Measurements from ENCODE around the gene HMBS.

Gene HMBS

DNA sequence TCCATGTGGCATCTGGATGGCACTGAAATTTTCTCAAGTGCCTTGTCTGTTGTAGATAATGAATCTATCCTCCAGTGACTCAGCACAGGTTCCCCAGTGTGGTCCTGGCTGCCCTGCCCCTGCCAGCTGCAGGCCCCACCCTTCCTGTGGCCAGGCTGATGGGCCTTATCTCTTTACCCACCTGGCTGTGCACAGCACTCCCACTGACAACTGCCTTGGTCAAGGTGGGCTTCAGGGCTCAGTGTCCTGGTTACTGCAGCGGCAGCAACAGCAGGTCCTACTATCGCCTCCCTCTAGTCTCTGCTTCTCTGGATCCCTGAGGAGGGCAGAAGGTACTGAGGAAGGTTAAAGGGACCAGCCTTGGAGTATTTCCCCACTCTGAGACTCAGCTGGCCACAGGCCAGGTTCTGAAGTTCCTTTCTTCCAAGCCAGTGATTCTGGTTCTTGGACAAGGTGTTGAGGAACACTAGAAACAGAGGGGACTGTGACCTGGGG is 3.1 kb downstream of the HMBS start:
- TF ChIP-seq EZH2phosphoT487 (conservative IDR thresholded peaks at IDR 0.05; ENCODE audit: low read length), result no peak
- no peak for TF ChIP-seq CTCF (IDR thresholded peaks at IDR 0.05; ENCODE audit: insufficient read depth, low read length, poor library complexity, severe bottlenecking)
- H3K9me2 ChIP-seq (replicated peaks; ENCODE audit: insufficient read depth, low read length), result no peaks in the 10 kb centered on the region
- no peaks in the 10 kb centered on the region for H3K9me3 ChIP-seq (ENCODE audit: insufficient read depth, low read length)
- peaks cover 11% of the 10 kb centered on the region for H3K79me2 ChIP-seq (ENCODE audit: insufficient read depth, low read length)
- H3F3A ChIP-seq (ENCODE audit: insufficient read depth), result peaks cover 36% of the 10 kb centered on the region
- no peak overlapping the region for H2AFZ ChIP-seq (ENCODE audit: low read depth, low read length, severe bottlenecking)
- H3K36me3 ChIP-seq (ENCODE audit: low read length), result no peaks in the 10 kb centered on the region
- H3K4me3 ChIP-seq (ENCODE audit: insufficient read depth, low read length, poor library complexity, severe bottlenecking), result no peak overlapping the region
- no peak overlapping the region for H3K27ac ChIP-seq (ENCODE audit: low read depth, low read length)
- H3K4me2 ChIP-seq (ENCODE audit: low read depth, low read length, poor library complexity, severe bottlenecking), result no peak overlapping the region
- no peaks in the 10 kb centered on the region for H4K20me1 ChIP-seq (ENCODE audit: low read depth, low read length)
- H3K27me3 ChIP-seq (ENCODE audit: low read length), result no peaks in the 10 kb centered on the region
- no peak overlapping the region for H3K9ac ChIP-seq (ENCODE audit: low read length)

GRCh38 chr11:119088406-119088805 is 3.7 kb downstream of the HMBS start:
- H3K27ac ChIP-seq (ENCODE audit: low read depth, low read length), result no peak overlapping the region
- TF ChIP-seq EZH2phosphoT487 (conservative IDR thresholded peaks at IDR 0.05; ENCODE audit: low read length), result no peak
- no peak for TF ChIP-seq CTCF (IDR thresholded peaks at IDR 0.05; ENCODE audit: insufficient read depth, low read length, poor library complexity, severe bottlenecking)
- H3K4me3 ChIP-seq (ENCODE audit: insufficient read depth, low read length, poor library complexity, severe bottlenecking), result no peak overlapping the region
- no peak overlapping the region for H3K4me2 ChIP-seq (ENCODE audit: low read depth, low read length, poor library complexity, severe bottlenecking)
- no peaks in the 10 kb centered on the region for H4K20me1 ChIP-seq (ENCODE audit: low read depth, low read length)
- H3K9me3 ChIP-seq (ENCODE audit: insufficient read depth, low read length), result no peaks in the 10 kb centered on the region
- no peaks in the 10 kb centered on the region for H3K27me3 ChIP-seq (ENCODE audit: low read length)
- no peak overlapping the region for H3K9ac ChIP-seq (ENCODE audit: low read length)
- peaks cover 6% of the 10 kb centered on the region; the same call in 1 of the 2 replicates for H3K36me3 ChIP-seq (ENCODE audit: low read length)
- no peaks in the 10 kb centered on the region for H3K9me2 ChIP-seq (replicated peaks; ENCODE audit: insufficient read depth, low read length)
- H2AFZ ChIP-seq (ENCODE audit: low read depth, low read length, severe bottlenecking), result no peak overlapping the region
- peaks cover 39% of the 10 kb centered on the region for H3F3A ChIP-seq (ENCODE audit: insufficient read depth)
- peaks cover 16% of the 10 kb centered on the region for H3K79me2 ChIP-seq (ENCODE audit: insufficient read depth, low read length)

GRCh38 chr11:119089319-119089718 is 4.6 kb downstream of the HMBS start:
- Histone ChIP-seq H3K27ac (ENCODE audit: low read depth, low read length) (no peak overlapping the region), H3K79me2 (ENCODE audit: insufficient read depth, low read length) (peaks cover 25% of the 10 kb centered on the region), H4K20me1 (ENCODE audit: low read depth, low read length) (peaks cover 4% of the 10 kb centered on the region; the same call in 1 of the 2 replicates), H3K9me3 (ENCODE audit: insufficient read depth, low read length) (no peaks in the 10 kb centered on the region), H3K27me3 (ENCODE audit: low read length) (no peaks in the 10 kb centered on the region), H3K36me3 (ENCODE audit: low read length) (peaks cover 15% of the 10 kb centered on the region), H3K4me2 (ENCODE audit: low read depth, low read length, poor library complexity, severe bottlenecking) (no peak overlapping the region), H3K4me3 (ENCODE audit: insufficient read depth, low read length, poor library complexity, severe bottlenecking) (no peak overlapping the region), H2AFZ (ENCODE audit: low read depth, low read length, severe bottlenecking) (no peak overlapping the region), H3K9ac (ENCODE audit: low read length) (no peak overlapping the region), H3K9me2 (replicated peaks; ENCODE audit: insufficient read depth, low read length) (no peaks in the 10 kb centered on the region), H3F3A (ENCODE audit: insufficient read depth) (peaks cover 48% of the 10 kb centered on the region)
- TF ChIP-seq CTCF (IDR thresholded peaks at IDR 0.05; ENCODE audit: insufficient read depth, low read length, poor library complexity, severe bottlenecking) (no peak), EZH2phosphoT487 (conservative IDR thresholded peaks at IDR 0.05; ENCODE audit: low read length) (no peak)
